BLaER1 treated with 17β-estradiol and CSF1 and Interleukin-3, amounts not matched to agents 10 nM and 100 nM (cell line): Measurements from ENCODE around the gene FICD.

Experiments
- H3K27ac ChIP-seq, 11 experiments: shearing (Covaris generic); formaldehyde crosslinking; 2 replicates each; pipeline ENCODE4 v1.8.1; 2022
- H3K27me3 ChIP-seq, 11 experiments: shearing (Covaris generic); formaldehyde crosslinking; 2 replicates each; pipeline ENCODE4 v1.8.1; 2022
- H3K36me3 ChIP-seq, 11 experiments: shearing (Covaris generic); formaldehyde crosslinking; 2 replicates each; pipeline ENCODE4 v1.8.1; 2022
- H3K4me1 ChIP-seq, 10 experiments: shearing (Covaris generic); formaldehyde crosslinking; 2 replicates each; pipeline ENCODE4 v1.8.1; 2022
- H3K4me2 ChIP-seq, 11 experiments: shearing (Covaris generic); formaldehyde crosslinking; 2 replicates each; pipeline ENCODE4 v1.8.1; 2022
- H3K4me3 ChIP-seq, 10 experiments: shearing (Covaris generic); formaldehyde crosslinking; 2 replicates each; pipeline ENCODE4 v1.8.1; 2022
- H3K9ac ChIP-seq, 11 experiments: shearing (Covaris generic); formaldehyde crosslinking; 2 replicates each; pipeline ENCODE4 v1.8.1; 2022
- H3K9me3 ChIP-seq, 11 experiments: shearing (Covaris generic); formaldehyde crosslinking; replicated peaks in 1 of 11; 2 replicates each; pipeline ENCODE4 v1.8.1; 2022
- H4K20me1 ChIP-seq, 11 experiments: shearing (Covaris generic); formaldehyde crosslinking; 2 replicates each; pipeline ENCODE4 v1.8.1; 2022
- Cebpa-rat ChIP-seq, 11 experiments: shearing (Covaris generic); IDR thresholded peaks; 2 replicates each; pipeline ENCODE4 v1.8.1; 2022

The FICD gene

GRCh38 chr12:108495823-108496579 lies 19.1 kb upstream of the FICD start:
- Histone ChIP-seq H3K27me3 (no peaks in the 10 kb centered on the region), H3K36me3 (no peaks in the 10 kb centered on the region), H3K9me3 (no peaks in the 10 kb centered on the region), H3K27ac (no peak overlapping the region), H3K4me3 (no peak overlapping the region), H4K20me1 (no peaks in the 10 kb centered on the region), H3K4me2 (no peak overlapping the region), H3K4me1 (no peaks in the 10 kb centered on the region), H3K9ac (no peak overlapping the region)
- no peak for TF ChIP-seq Cebpa-rat (IDR thresholded peaks at IDR 0.05)

GRCh38 chr12:108498136-108498535 lies 16.9 kb upstream of the FICD start:
- Histone ChIP-seq H3K4me2 (no peak overlapping the region), H3K4me3 (no peak overlapping the region)

GRCh38 chr12:108502922-108503321 lies 12.2 kb upstream of the FICD start:
- H3K27ac ChIP-seq, result no peak overlapping the region
- H3K27me3 ChIP-seq, result no peaks in the 10 kb centered on the region
- H3K9ac ChIP-seq, result no peak overlapping the region
- no peaks in the 10 kb centered on the region for H3K36me3 ChIP-seq
- H3K9me3 ChIP-seq, result peaks cover 30 to 41% (median 37%) of the 10 kb centered on the region in 11 experiments
- no peak overlapping the region for H3K4me3 ChIP-seq
- H4K20me1 ChIP-seq, result no peaks in the 10 kb centered on the region
- no peak overlapping the region for H3K4me2 ChIP-seq
- TF ChIP-seq Cebpa-rat (IDR thresholded peaks at IDR 0.05), result no peak
- H3K4me1 ChIP-seq, result peaks cover 0 to 17% (median 6%) of the 10 kb centered on the region in 10 experiments; a peak in 12 of 20 replicates

More at GRCh38 chr12:108498136-108498535, 16.9 kb upstream of the FICD start:
- peaks cover 12 to 19% (median 18%) of the 10 kb centered on the region in 11 experiments for H3K9me3 ChIP-seq
- no peaks in the 10 kb centered on the region for H4K20me1 ChIP-seq
- H3K36me3 ChIP-seq, result no peaks in the 10 kb centered on the region
- no peak for TF ChIP-seq Cebpa-rat (IDR thresholded peaks at IDR 0.05)
- H3K9ac ChIP-seq, result no peak overlapping the region
- no peak overlapping the region for H3K27ac ChIP-seq
- H3K27me3 ChIP-seq, result no peaks in the 10 kb centered on the region
- H3K4me1 ChIP-seq, result no peaks in the 10 kb centered on the region

GRCh38 chr12:108505129-108505528 lies 9.9 kb upstream of the FICD start:
- no peak for TF ChIP-seq Cebpa-rat (IDR thresholded peaks at IDR 0.05)
- no peak overlapping the region for H3K27ac ChIP-seq
- no peaks in the 10 kb centered on the region for H3K27me3 ChIP-seq
- no peaks in the 10 kb centered on the region for H4K20me1 ChIP-seq
- peaks cover 0 to 25% (median 11%) of the 10 kb centered on the region in 10 experiments; a peak in 12 of 20 replicates for H3K4me1 ChIP-seq
- H3K36me3 ChIP-seq, result no peaks in the 10 kb centered on the region
- H3K4me3 ChIP-seq, result no peak overlapping the region
- H3K9ac ChIP-seq, result no peak overlapping the region
- H3K4me2 ChIP-seq, result no peak overlapping the region
- H3K9me3 ChIP-seq, result peaks cover 33 to 41% (median 37%) of the 10 kb centered on the region in 11 experiments

- Histone ChIP-seq H3K4me3 (no peak overlapping the region), H3K27me3 (no peaks in the 10 kb centered on the region), H3K27ac (no peak overlapping the region), H3K36me3 (no peaks in the 10 kb centered on the region), H3K4me2 (peak overlapping the region in 4 of 11 experiments; percentile 12 to 40 (median 17); a peak in 5 of 22 replicates), H3K4me1 (peaks cover 0 to 25% (median 11%) of the 10 kb centered on the region in 10 experiments; a peak in 12 of 20 replicates), H3K9ac (no peak overlapping the region), H3K9me3 (peaks cover 15 to 23% (median 21%) of the 10 kb centered on the region in 11 experiments), H4K20me1 (no peaks in the 10 kb centered on the region; a peak in 1 of 22 replicates)
- no peak for TF ChIP-seq Cebpa-rat (IDR thresholded peaks at IDR 0.05)
These were observed 7.0 kb upstream of the FICD start for GRCh38 chr12:108507971-108508642.

- Histone ChIP-seq H3K4me1 (peaks cover 0 to 21% (median 10%) of the 10 kb centered on the region in 10 experiments; a peak in 12 of 20 replicates), H3K4me3 (no peak overlapping the region), H4K20me1 (no peaks in the 10 kb centered on the region; a peak in 1 of 22 replicates), H3K36me3 (no peaks in the 10 kb centered on the region), H3K27me3 (no peaks in the 10 kb centered on the region), H3K4me2 (no peak overlapping the region), H3K9ac (no peak overlapping the region), H3K9me3 (peaks cover 0 to 6% (median 4%) of the 10 kb centered on the region in 11 experiments; a peak in 9 of 22 replicates), H3K27ac (no peak overlapping the region)
- no peak for TF ChIP-seq Cebpa-rat (IDR thresholded peaks at IDR 0.05)
These were observed 5.3 kb upstream of the FICD start for GRCh38 chr12:108509806-108510205.

GRCh38 chr12:108510836-108511235 lies 4.2 kb upstream of the FICD start:
- H3K4me2 ChIP-seq, result no peak overlapping the region
- 0 out of 22 replicates have a peak, but pooled peaks cover 0 to 4% (median 0%) of the 10 kb centered on the region in 11 experiments for H3K9me3 ChIP-seq
- H3K4me1 ChIP-seq, result peaks cover 4 to 24% (median 13%) of the 10 kb centered on the region in 10 experiments
- no peaks in the 10 kb centered on the region for H3K27me3 ChIP-seq
- no peak overlapping the region for H3K4me3 ChIP-seq
- TF ChIP-seq Cebpa-rat (IDR thresholded peaks at IDR 0.05), result no peak
- no peak overlapping the region for H3K27ac ChIP-seq
- peaks cover 0 to 5% (median 0%) of the 10 kb centered on the region in 11 experiments; a peak in 4 of 22 replicates for H4K20me1 ChIP-seq
- H3K9ac ChIP-seq, result no peak overlapping the region
- no peaks in the 10 kb centered on the region for H3K36me3 ChIP-seq

- no peak overlapping the region for H3K4me2 ChIP-seq
- H3K27ac ChIP-seq, result no peak overlapping the region
- peaks cover 8 to 31% (median 20%) of the 10 kb centered on the region in 10 experiments for H3K4me1 ChIP-seq
- peaks cover 0 to 2% (median 0%) of the 10 kb centered on the region in 11 experiments; a peak in 2 of 22 replicates for H3K36me3 ChIP-seq
- 0 out of 22 replicates have a peak, but pooled peaks cover 0 to 4% (median 0%) of the 10 kb centered on the region in 11 experiments for H3K9me3 ChIP-seq
- H3K9ac ChIP-seq, result no peak overlapping the region; a peak in 1 of 22 replicates
- no peak overlapping the region for H3K4me3 ChIP-seq
- no peak for TF ChIP-seq Cebpa-rat (IDR thresholded peaks at IDR 0.05)
- H3K27me3 ChIP-seq, result no peaks in the 10 kb centered on the region
- peaks cover 0 to 15% (median 9%) of the 10 kb centered on the region in 11 experiments; a peak in 12 of 22 replicates for H4K20me1 ChIP-seq
These were observed 3.2 kb upstream of the FICD start for GRCh38 chr12:108511633-108512540.
